Activated naive CD8-positive, alpha-beta T cell (primary cell): ENCODE measurements around the gene COG5.

Experiments used
- H3K27ac Mint-ChIP-seq: one replicate; pipeline ENCODE4 v1.8.0; 2021; ENCODE audit warnings: mixed read lengths
- H3K27me3 Mint-ChIP-seq: one replicate; pipeline ENCODE4 v1.8.0; 2021; ENCODE audit warnings: mixed read lengths
- H3K36me3 Mint-ChIP-seq: one replicate; pipeline ENCODE4 v1.8.0; 2021; ENCODE audit warnings: mixed read lengths
- H3K4me1 Mint-ChIP-seq: one replicate; pipeline ENCODE4 v1.8.0; 2021; ENCODE audit warnings: low read depth, mixed read lengths
- H3K4me3 Mint-ChIP-seq: one replicate; pipeline ENCODE4 v1.8.0; 2021; ENCODE audit warnings: mild to moderate bottlenecking, mixed read lengths
- H3K9me3 Mint-ChIP-seq: one replicate; pipeline ENCODE4 v1.8.0; 2021; ENCODE audit warnings: low read depth, mixed read lengths

Gene COG5

DNA sequence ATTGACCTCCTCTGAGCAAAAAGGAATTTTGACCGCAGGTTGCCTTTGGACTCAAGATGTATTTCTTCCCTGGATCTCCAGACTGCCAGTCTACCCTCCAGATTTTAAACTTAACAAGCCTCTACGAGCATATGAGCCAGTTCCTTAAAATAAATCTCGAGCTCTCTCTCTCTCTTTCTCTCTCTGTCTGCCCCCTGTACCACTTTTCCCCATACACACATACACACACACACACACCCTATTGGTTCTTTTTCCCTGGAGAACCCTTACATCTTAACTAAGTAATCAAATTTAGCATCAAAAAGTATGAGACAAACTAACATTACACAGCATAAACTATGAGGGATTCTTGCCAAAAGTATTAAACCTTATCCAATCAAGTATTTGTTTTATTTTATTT is 27.7 kb upstream of the COG5 start:
- no peaks in the 10 kb centered on the region for H3K27me3 Mint-ChIP-seq
- H3K27ac Mint-ChIP-seq, result no peak overlapping the region
- H3K36me3 Mint-ChIP-seq, result peaks cover 14% of the 10 kb centered on the region
- H3K9me3 Mint-ChIP-seq, result no peaks in the 10 kb centered on the region
- no peak overlapping the region for H3K4me3 Mint-ChIP-seq
- no peaks in the 10 kb centered on the region for H3K4me1 Mint-ChIP-seq

- Mint-ChIP-seq H3K27ac (no peak overlapping the region), H3K36me3 (peaks cover 12% of the 10 kb centered on the region), H3K4me1 (no peaks in the 10 kb centered on the region), H3K9me3 (no peaks in the 10 kb centered on the region), H3K27me3 (no peaks in the 10 kb centered on the region), H3K4me3 (no peak overlapping the region)
Measured at GRCh38 chr7:107588529-107589130, 24.9 kb upstream of the COG5 start.

GRCh38 chr7:107584716-107585115 is 21.0 kb upstream of the COG5 start:
- Mint-ChIP-seq H3K27ac (no peak overlapping the region), H3K27me3 (no peaks in the 10 kb centered on the region), H3K4me3 (no peak overlapping the region), H3K4me1 (peaks cover 17% of the 10 kb centered on the region), H3K9me3 (no peaks in the 10 kb centered on the region), H3K36me3 (peaks cover 11% of the 10 kb centered on the region)

DNA sequence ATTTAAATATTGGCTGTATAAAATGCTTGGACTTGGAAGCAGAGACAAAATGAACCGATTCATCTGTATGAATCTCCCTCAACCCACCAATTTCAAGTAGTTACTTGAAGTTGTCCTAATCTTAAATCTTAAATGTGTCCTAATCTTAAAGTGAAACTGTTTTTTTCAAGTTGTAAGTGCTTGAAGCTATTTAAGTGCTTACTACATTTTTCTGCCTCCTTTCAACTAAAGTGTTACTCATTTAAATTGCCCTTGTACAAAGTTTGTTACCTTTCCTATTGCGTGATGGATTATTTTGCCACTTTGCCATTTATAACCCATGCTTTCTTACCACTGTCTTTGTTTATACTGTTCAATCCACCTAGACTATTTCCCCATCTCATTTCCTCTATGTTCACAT is 19.2 kb upstream of the COG5 start:
- Mint-ChIP-seq H3K4me1 (peaks cover 22% of the 10 kb centered on the region), H3K27me3 (no peaks in the 10 kb centered on the region), H3K27ac (no peak overlapping the region), H3K36me3 (peaks cover 11% of the 10 kb centered on the region), H3K9me3 (no peaks in the 10 kb centered on the region), H3K4me3 (peak overlapping the region; percentile 18)

- peaks cover 6% of the 10 kb centered on the region for H3K36me3 Mint-ChIP-seq
- H3K27me3 Mint-ChIP-seq, result no peaks in the 10 kb centered on the region
- peaks cover 22% of the 10 kb centered on the region for H3K4me1 Mint-ChIP-seq
- H3K9me3 Mint-ChIP-seq, result no peaks in the 10 kb centered on the region
- no peak overlapping the region for H3K27ac Mint-ChIP-seq
- peak overlapping the region; percentile 77 for H3K4me3 Mint-ChIP-seq
Measured at GRCh38 chr7:107581387-107582013, 17.8 kb upstream of the COG5 start.

GRCh38 chr7:107580716-107581383 is 17.1 kb upstream of the COG5 start:
- no peaks in the 10 kb centered on the region for H3K9me3 Mint-ChIP-seq
- H3K4me3 Mint-ChIP-seq, result peak overlapping the region; percentile 77
- peaks cover 22% of the 10 kb centered on the region for H3K4me1 Mint-ChIP-seq
- peaks cover 6% of the 10 kb centered on the region for H3K36me3 Mint-ChIP-seq
- peak overlapping the region; percentile 34 for H3K27ac Mint-ChIP-seq
- no peaks in the 10 kb centered on the region for H3K27me3 Mint-ChIP-seq

DNA sequence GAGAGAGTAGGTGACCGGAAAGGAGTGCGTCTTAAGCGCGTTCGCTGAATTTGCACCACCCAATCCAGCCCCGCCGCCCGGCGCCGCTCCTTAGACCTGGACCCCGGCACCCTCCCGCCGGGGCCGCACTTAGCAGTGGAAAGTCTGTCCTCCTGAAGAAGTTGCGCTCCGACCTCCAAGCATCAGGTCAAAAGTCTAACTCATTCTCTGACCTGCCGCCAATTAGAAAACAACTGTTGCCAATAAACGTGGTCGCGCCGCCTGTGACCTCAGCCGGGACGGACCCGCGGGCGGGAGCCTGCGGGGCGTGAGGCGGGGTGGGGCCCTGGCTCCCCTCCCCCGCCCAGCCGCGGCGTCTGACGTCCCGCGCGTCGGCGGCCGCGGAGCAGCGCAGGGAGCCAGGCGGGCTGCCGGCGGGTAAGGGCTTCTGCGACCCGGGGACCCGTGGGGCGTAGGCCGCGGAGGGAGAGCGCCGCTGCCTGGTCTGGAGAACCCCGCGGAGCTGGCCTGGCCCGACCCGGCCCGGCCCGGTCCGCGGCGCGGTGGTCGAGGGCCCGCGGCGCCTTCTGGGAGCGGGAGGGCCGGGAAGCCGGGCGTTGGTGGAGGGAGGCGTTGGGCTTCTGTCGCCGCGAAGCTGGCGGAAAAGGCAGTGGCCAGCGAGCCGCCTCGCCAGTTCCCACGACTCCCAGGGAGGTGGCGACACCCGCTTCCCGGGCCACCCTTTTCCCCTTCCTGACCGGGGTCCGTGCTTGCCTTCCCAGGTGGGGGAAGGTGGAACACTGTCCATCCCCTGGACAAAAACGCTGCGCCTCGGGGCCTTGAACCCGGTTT is 16.4 kb upstream of the COG5 start, which contains the start of gene BCAP29:
TSS of gene BCAP29 (plus strand) at position 362 of the 831 bp plus-strand sequence. CDS start 527 bp downstream, outside the sequence.
- no peaks in the 10 kb centered on the region for H3K27me3 Mint-ChIP-seq
- H3K27ac Mint-ChIP-seq, result peak within 1 kb of the TSS; percentile 77
- H3K4me3 Mint-ChIP-seq, result peak within 1 kb of the TSS; percentile 92
- peaks cover 3% of the 10 kb centered on the region for H3K36me3 Mint-ChIP-seq
- H3K9me3 Mint-ChIP-seq, result no peaks in the 10 kb centered on the region
- H3K4me1 Mint-ChIP-seq, result peaks cover 22% of the 10 kb centered on the region

DNA sequence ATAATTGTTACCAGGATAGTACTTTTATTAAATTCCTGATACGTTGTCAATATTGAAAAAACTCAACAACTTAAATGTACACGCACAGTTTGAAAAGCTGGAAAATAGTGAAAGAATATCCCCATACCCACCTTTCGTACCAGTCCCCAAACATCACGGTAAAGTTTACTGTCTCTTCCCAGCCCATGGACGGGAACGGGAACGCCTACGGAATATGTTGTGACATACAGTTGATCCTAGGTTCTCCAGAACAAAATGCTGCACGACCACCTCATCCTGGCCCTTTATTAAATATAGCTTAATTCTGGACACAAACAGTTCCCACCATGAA is 15.8 kb upstream of the COG5 start:
- Mint-ChIP-seq H3K4me1 (peaks cover 22% of the 10 kb centered on the region), H3K27me3 (no peaks in the 10 kb centered on the region), H3K27ac (peak overlapping the region; percentile 77), H3K9me3 (no peaks in the 10 kb centered on the region), H3K4me3 (peak overlapping the region; percentile 92), H3K36me3 (no peaks in the 10 kb centered on the region)

DNA sequence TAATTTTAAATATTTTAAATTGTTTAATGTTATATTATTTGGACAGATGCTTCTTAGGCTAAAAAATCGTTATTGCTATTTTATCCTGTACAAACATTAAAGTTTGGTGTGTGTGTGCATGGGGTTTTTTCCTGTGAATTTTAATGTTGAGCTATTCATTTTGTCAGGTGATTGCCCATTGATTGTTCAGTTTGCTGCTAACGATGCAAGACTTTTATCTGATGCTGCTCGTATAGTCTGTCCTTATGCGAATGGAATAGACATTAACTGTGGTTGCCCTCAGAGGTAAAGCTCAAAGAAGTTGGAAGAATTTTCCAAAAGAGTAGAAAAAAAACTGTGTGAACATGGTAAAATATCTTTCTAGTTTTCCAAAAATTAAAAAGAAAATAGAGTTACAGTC is 9.8 kb upstream of the COG5 start:
- Mint-ChIP-seq H3K4me3 (no peak overlapping the region), H3K9me3 (no peaks in the 10 kb centered on the region), H3K27me3 (no peaks in the 10 kb centered on the region), H3K27ac (no peak overlapping the region), H3K4me1 (peaks cover 2% of the 10 kb centered on the region), H3K36me3 (peaks cover 13% of the 10 kb centered on the region)

- Mint-ChIP-seq H3K36me3 (peaks cover 18% of the 10 kb centered on the region), H3K27me3 (no peaks in the 10 kb centered on the region), H3K27ac (no peak overlapping the region), H3K4me1 (peaks cover 15% of the 10 kb centered on the region), H3K9me3 (no peaks in the 10 kb centered on the region), H3K4me3 (no peak overlapping the region)
Measured at GRCh38 chr7:107570298-107570697, 6.6 kb upstream of the COG5 start.

GRCh38 chr7:107564553-107565298 is 1.0 kb upstream of the COG5 start:
- no peaks in the 10 kb centered on the region for H3K27me3 Mint-ChIP-seq
- H3K4me3 Mint-ChIP-seq, result peak overlapping the region; percentile 94
- no peaks in the 10 kb centered on the region for H3K9me3 Mint-ChIP-seq
- H3K4me1 Mint-ChIP-seq, result peaks cover 61% of the 10 kb centered on the region
- peak overlapping the region; percentile 93 for H3K27ac Mint-ChIP-seq
- H3K36me3 Mint-ChIP-seq, result peaks cover 9% of the 10 kb centered on the region

DNA sequence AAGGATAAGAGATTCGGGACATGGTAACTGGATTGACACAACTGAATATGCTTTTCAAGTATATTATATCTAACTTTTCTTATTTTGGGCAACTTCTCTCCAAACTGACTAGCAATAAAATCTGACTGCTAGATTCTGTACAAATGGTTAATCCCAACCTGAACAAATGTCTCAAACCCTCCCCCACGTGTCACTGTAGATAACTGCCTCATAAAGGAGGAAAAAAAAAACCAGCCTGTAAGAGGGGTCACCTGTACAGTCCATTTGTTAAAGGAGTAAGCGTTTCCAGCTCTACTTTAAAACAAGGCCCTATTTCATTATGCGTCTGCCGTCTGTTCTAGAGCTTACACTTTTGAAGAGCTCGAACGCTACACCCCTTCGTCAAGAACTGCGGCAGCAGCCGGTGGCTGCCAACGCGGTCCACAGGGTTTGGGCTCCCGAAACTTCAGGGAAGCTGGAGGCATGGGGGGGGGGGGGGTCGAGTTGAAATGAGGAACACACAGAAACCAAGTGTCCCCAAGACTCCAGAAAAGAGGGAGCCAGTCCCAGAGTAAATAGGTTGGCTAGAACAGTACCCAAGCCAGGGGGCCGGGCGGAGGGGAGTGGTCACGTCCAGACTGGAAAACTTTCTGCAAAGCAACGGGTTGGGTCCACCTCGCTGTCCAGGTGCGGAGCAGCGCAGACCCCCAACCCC is 492 bp downstream of the COG5 start:
- Mint-ChIP-seq H3K9me3 (no peaks in the 10 kb centered on the region), H3K4me1 (peaks cover 68% of the 10 kb centered on the region), H3K27ac (peak overlapping the region; percentile 88), H3K27me3 (no peaks in the 10 kb centered on the region), H3K36me3 (peaks cover 5% of the 10 kb centered on the region), H3K4me3 (peak overlapping the region; percentile 94)

DNA sequence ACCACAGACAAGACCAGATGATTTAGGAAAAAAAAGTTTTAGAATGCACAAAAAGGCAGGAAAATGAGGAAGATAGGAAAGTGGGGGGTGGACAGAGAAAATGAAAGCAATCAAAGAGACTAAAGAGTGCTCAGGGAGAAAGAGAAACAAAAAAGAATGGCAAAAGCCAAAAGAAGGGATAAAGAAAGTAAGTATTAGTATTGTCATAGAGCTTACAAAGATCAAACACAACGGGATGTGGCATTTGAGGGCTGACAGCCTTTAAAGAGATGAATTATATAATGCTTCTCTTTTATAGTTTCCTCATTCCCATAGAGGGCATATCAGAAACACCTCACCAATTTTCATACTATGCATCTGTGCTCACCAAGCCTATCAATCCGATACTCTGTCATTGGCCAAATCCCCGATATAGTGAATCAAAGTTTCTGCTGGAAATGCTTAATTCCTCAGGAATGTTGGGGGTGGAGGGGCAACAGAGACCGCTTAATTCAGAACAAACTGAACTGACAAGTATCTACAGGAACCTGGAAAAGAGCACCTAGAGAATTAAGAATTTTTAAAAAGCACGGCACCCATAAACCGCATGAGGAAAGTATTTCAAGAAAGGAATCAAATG is 2.7 kb downstream of the COG5 start:
- H3K36me3 Mint-ChIP-seq, result peaks cover 9% of the 10 kb centered on the region
- H3K4me1 Mint-ChIP-seq, result peaks cover 67% of the 10 kb centered on the region
- H3K27ac Mint-ChIP-seq, result peak overlapping the region; percentile 86
- H3K9me3 Mint-ChIP-seq, result no peaks in the 10 kb centered on the region
- no peaks in the 10 kb centered on the region for H3K27me3 Mint-ChIP-seq
- H3K4me3 Mint-ChIP-seq, result peak overlapping the region; percentile 94

DNA sequence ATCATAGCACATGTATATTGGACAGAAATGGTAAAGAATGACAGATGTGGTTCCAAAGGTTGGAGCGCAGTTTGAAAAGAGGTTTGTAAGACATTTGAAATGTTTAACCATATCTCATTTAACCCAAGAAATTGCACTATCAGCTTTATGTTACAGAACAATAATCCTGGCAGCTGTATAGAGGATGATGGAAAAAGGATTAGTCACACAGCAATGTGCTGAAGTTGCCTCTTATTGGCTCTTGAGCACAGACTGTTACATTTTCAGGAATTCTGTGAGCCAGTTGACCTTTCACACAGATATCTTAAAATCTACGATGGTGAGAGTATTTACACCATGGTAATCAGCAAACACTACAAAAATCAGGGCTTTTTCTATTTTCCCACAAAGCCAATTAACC is 3.9 kb downstream of the COG5 start:
- H3K4me1 Mint-ChIP-seq, result peaks cover 67% of the 10 kb centered on the region
- peak overlapping the region; percentile 51 for H3K4me3 Mint-ChIP-seq

More for the DNA sequence above, 3.9 kb downstream of the COG5 start:
- Mint-ChIP-seq H3K9me3 (no peaks in the 10 kb centered on the region), H3K36me3 (peaks cover 13% of the 10 kb centered on the region), H3K27me3 (no peaks in the 10 kb centered on the region), H3K27ac (peak overlapping the region; percentile 72)
